Stimulated activated CD4-positive, alpha-beta T cell treated with anti-CD3 and anti-CD28 coated beads, TNF-alpha, amount 100 ng/mL, for 4 hours (primary cell): ENCODE data around the gene ARHGEF12.

Experiments used
- DNase-seq, 3 experiments: peaks; one replicate each; pipeline ENCODE4 v3.0.0-alpha.2; 2020; ENCODE audit warnings: low read depth in 3 of 3

The ARHGEF12 gene

GRCh38 chr11:120385655-120386054, 49.4 kb downstream of the ARHGEF12 start:
- no peak for DNase-seq

- no peak for DNase-seq
These were observed 50.1 kb downstream of the ARHGEF12 start for GRCh38 chr11:120386318-120386717.

GRCh38 chr11:120386774-120387371, 50.7 kb downstream of the ARHGEF12 start:
- DNase-seq: no peak

- no peak for DNase-seq
These were observed 52.0 kb downstream of the ARHGEF12 start for GRCh38 chr11:120388261-120388660.

- no peak for DNase-seq
These were observed 53.7 kb downstream of the ARHGEF12 start for GRCh38 chr11:120389693-120390584.

GRCh38 chr11:120390585-120390922, 54.3 kb downstream of the ARHGEF12 start:
- no peak for DNase-seq

- no peak for DNase-seq
These were observed 55.1 kb downstream of the ARHGEF12 start for GRCh38 chr11:120391292-120391691.

- DNase-seq: no peak
These were observed 55.6 kb downstream of the ARHGEF12 start for GRCh38 chr11:120391854-120392253.

GRCh38 chr11:120392314-120392713, 56.1 kb downstream of the ARHGEF12 start:
- no peak for DNase-seq

- DNase-seq: no peak
These were observed 56.6 kb downstream of the ARHGEF12 start for GRCh38 chr11:120392793-120393192.

- DNase-seq: no peak
These were observed 57.9 kb downstream of the ARHGEF12 start for GRCh38 chr11:120394119-120394518.

- no peak for DNase-seq
These were observed 59.6 kb downstream of the ARHGEF12 start for GRCh38 chr11:120395778-120396177.

GRCh38 chr11:120398132-120398531, 61.9 kb downstream of the ARHGEF12 start:
- no peak for DNase-seq

GRCh38 chr11:120399307-120399706, 63.1 kb downstream of the ARHGEF12 start:
- DNase-seq: no peak

- no peak for DNase-seq
These were observed 64.6 kb downstream of the ARHGEF12 start for GRCh38 chr11:120400564-120401364.

- DNase-seq: no peak
These were observed 65.3 kb downstream of the ARHGEF12 start for GRCh38 chr11:120401506-120401905.

- no peak for DNase-seq
These were observed 67.8 kb downstream of the ARHGEF12 start for GRCh38 chr11:120403966-120404365.

- no peak for DNase-seq
These were observed 68.3 kb downstream of the ARHGEF12 start for GRCh38 chr11:120404495-120404894.

GRCh38 chr11:120409655-120410054, 73.4 kb downstream of the ARHGEF12 start:
- no peak for DNase-seq

GRCh38 chr11:120410622-120411380, 74.6 kb downstream of the ARHGEF12 start:
- DNase-seq: no peak

GRCh38 chr11:120413480-120413879, 77.3 kb downstream of the ARHGEF12 start:
- no peak for DNase-seq

- no peak for DNase-seq
These were observed 84.4 kb downstream of the ARHGEF12 start for GRCh38 chr11:120420572-120420971.
